ENCODE results near the gene PRR12. TPM values are rescaled to one million over a fixed set of nuclear protein-coding genes. Genes with fewer than 3 reads are reported as not detected.
"Not testable (repeated sequence)": the region's sequence is repeated elsewhere in the genome, so short reads cannot be mapped to it uniquely, and the experiment has no call there.

Gene PRR12
- total and polyA plus RNA-seq, 9 of the 15 experiments (the other 6 are each of a cell fraction or from before 2014, with no cell fraction given), result 0.01 to 21.1 (median 0.98) TPM

- H2AFZ ChIP-seq (ENCODE audit: low read depth, low read length); FAIRE-seq; H3K79me2 ChIP-seq (ENCODE audit: control insufficient read depth, insufficient read depth, low read length); intact Hi-C loops (cut with micrococcal nuclease); H3K27ac ChIP-seq (ENCODE audit: extremely low read depth, low read depth, low read length); CTCF ChIA-PET (ENCODE audit: low intra/inter-chr PET ratio); H3K4me1 ChIP-seq (replicated peaks in 1 of 2; ENCODE audit: control insufficient read depth in 2 of 2, insufficient read depth in 2 of 2, low read length in 2 of 2); BruUV-seq (replicated peaks); in situ Hi-C loops (cut with MboI); H3K4me2 ChIP-seq (ENCODE audit: insufficient read depth, low read length); H3K9me1 ChIP-seq (ENCODE audit: control insufficient read depth, insufficient read depth, low read length); DNase-seq (ENCODE audit: extremely low read depth in 1 of 4, low spot score in 3 of 4); H3K4me3 ChIP-seq; H4K20me1 ChIP-seq (replicated peaks; ENCODE audit: control insufficient read depth, insufficient read depth, low read length); H3K27me3 ChIP-seq (ENCODE audit: control insufficient read depth in 2 of 2, insufficient read depth in 2 of 2, low read length in 2 of 2); H3K9ac ChIP-seq (ENCODE audit: insufficient read depth in 1 of 2, low read depth in 2 of 2, low read length in 2 of 2); H3K9me3 ChIP-seq (replicated peaks; ENCODE audit: control insufficient read depth, insufficient read depth, low read depth, low read length); ATAC-seq; TF ChIP-seq CEBPG (CRISPR knock-in tag; IDR thresholded peaks at IDR 0.05): not testable (repeated sequence)
- TF ChIP-seq RCOR1 (IDR thresholded peaks at IDR 0.05; ENCODE audit: borderline replicate concordance in 1 of 2, low read depth in 2 of 2, low read length in 2 of 2) (0 out of 4 replicates have a peak, but pooled peaks of 1 of the 2 experiments have one; percentile 6), CEBPB (tag; IDR thresholded peaks at IDR 0.05) (peak; percentile 42; the same call in 1 of the 2 replicates), CEBPG (tag; conservative IDR thresholded peaks at IDR 0.05 in 1 of 2, IDR thresholded peaks at IDR 0.05 in 1 of 2) (0 out of 4 replicates have a peak, but pooled peaks of 1 of the 2 experiments have one; percentile 17), KDM1A (IDR thresholded peaks at IDR 0.05) (peak; percentile 86 to 90)
- 85% methylated on average over 13 of the region's 13 CpGs for WGBS (ENCODE audit: insufficient coverage, low coverage, missing lambda C conversion rate)
- POLR2A ChIA-PET, result interaction anchor here (0.6 to 1.0 kb wide), 3 partner anchors 25 to 153 kb away, joined by 3 read pairs; no protein-coding TSS in a partner anchor
- H3K36me3 ChIP-seq (ENCODE audit: control insufficient read depth, insufficient read depth, low read length), result peaks cover 70% of the 10 kb centered on the region; the same call in 1 of the 3 replicates
Measured at GRCh38 chr19:49617860-49618259, 26.9 kb downstream of the PRR12 start.

All from K562 (cell line).